Measurements from ENCODE around the gene MORN2.

Gene MORN2

DNA sequence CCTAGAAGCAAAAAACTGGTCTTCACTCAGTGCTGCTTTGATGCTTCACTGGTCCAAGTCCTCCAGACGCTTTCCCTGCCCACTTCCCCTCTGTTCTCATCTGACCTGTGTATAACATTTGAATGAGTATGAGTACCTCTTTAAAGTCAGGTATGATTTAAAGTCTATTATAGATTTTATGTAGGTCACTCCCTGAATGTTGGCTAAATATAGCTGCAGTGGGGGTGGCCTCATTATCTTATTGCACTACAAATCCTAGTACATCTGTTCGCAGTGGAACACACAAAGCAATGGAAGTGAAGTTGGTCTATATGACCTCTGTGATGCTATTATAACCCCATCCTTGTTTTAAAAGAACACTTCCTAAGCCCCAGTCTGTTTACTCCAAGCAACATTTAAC lies 47.1 kb downstream of the MORN2 start:
- H3K36me3 ChIP-seq (ENCODE audit: control insufficient read depth, insufficient read depth, low read length): no peaks in the 10 kb centered on the region
- TF ChIP-seq, protein P1, sequence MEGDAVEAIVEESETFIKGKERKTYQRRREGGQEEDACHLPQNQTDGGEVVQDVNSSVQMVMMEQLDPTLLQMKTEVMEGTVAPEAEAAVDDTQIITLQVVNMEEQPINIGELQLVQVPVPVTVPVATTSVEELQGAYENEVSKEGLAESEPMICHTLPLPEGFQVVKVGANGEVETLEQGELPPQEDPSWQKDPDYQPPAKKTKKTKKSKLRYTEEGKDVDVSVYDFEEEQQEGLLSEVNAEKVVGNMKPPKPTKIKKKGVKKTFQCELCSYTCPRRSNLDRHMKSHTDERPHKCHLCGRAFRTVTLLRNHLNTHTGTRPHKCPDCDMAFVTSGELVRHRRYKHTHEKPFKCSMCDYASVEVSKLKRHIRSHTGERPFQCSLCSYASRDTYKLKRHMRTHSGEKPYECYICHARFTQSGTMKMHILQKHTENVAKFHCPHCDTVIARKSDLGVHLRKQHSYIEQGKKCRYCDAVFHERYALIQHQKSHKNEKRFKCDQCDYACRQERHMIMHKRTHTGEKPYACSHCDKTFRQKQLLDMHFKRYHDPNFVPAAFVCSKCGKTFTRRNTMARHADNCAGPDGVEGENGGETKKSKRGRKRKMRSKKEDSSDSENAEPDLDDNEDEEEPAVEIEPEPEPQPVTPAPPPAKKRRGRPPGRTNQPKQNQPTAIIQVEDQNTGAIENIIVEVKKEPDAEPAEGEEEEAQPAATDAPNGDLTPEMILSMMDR (IDR thresholded peaks at IDR 0.05; ENCODE audit: insufficient read depth, low read length, poor library complexity, severe bottlenecking): no peak
- H3K4me3 ChIP-seq (replicated peaks; ENCODE audit: low read depth, low read length): no peak overlapping the region
- no peak for DNase-seq (ENCODE audit: extremely low read depth, insufficient read length)
- H3K27me3 ChIP-seq (replicated peaks; ENCODE audit: control insufficient read depth, insufficient read depth, low read length): no peaks in the 10 kb centered on the region

DNA sequence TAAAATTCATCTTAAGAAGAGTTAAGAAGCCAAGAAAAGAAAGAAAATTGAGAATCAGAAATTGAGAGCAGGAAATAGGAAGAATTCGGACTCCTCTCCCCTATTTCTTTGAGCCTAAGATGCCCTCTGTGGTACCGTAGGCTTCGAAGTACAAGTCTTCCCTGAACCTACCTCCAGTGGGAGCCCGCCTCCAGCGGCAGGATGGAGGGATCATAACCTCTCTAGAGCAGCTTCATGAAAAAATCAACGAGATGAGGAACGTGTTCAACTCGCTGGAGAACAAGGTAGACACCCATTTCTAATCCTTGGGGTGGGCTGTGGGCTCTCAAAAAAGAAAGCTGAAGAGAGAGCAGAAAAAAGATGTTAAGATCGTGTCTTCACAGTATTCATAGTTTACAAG lies 50.2 kb downstream of the MORN2 start:
- H3K27me3 ChIP-seq (replicated peaks; ENCODE audit: control insufficient read depth, insufficient read depth, low read length): no peaks in the 10 kb centered on the region
- H3K4me3 ChIP-seq (replicated peaks; ENCODE audit: low read depth, low read length): no peak overlapping the region
- TF ChIP-seq, protein P1 (IDR thresholded peaks at IDR 0.05; ENCODE audit: insufficient read depth, low read length, poor library complexity, severe bottlenecking): no peak
- no peak for DNase-seq (ENCODE audit: extremely low read depth, insufficient read length)
- H3K36me3 ChIP-seq (ENCODE audit: control insufficient read depth, insufficient read depth, low read length): no peaks in the 10 kb centered on the region

DNA sequence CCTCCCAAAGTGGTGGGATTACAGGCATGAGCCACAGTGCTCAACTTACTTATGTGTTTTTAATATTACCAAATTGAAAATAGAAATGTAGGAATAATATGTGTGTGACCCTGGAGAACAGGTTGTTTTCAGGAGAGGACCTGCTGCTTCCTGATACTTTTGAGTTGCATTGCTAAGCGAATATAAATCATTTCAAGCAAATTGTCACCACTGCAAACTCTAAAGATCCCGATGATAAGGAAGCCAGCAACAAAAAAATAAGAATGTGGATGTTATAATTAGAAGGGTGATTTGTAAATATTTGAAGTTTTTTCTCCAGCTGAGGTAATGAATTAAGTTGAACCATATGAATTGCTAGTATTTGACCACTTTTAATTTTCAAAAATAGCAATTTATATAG lies 54.8 kb downstream of the MORN2 start:
- no peak for DNase-seq (ENCODE audit: extremely low read depth, insufficient read length)
- H3K27me3 ChIP-seq (replicated peaks; ENCODE audit: control insufficient read depth, insufficient read depth, low read length): no peaks in the 10 kb centered on the region
- H3K4me3 ChIP-seq (replicated peaks; ENCODE audit: low read depth, low read length): no peak overlapping the region
- no peaks in the 10 kb centered on the region for H3K36me3 ChIP-seq (ENCODE audit: control insufficient read depth, insufficient read depth, low read length)
- TF ChIP-seq, protein P1 (IDR thresholded peaks at IDR 0.05; ENCODE audit: insufficient read depth, low read length, poor library complexity, severe bottlenecking): no peak

Measured in GM06990 (cell line).